GM12878 (cell line): ENCODE data around the gene LIMA1. TPM values are rescaled to one million over a fixed set of nuclear protein-coding genes. Genes with fewer than 3 reads are reported as not detected.

Experiments used
- ATAC-seq: fragments of 200-7000 bp; cut with Tn5 transposase; 3 replicates; pipeline ENCODE4 v1.9.1; 2020; ENCODE audit warnings: mild to moderate bottlenecking, moderate library complexity
- BruUV-seq: library from RNA; stranded (reverse); fragments of 400-500 nt; replicated peaks from 2 replicates; lab custom pipeline; 2021; lab: Mats Ljungman, UMichigan
- CTCF ChIA-PET: fragments of 300-600 bp; sonication (Branson Sonifier 250); formaldehyde crosslinking; extraction: SDS; loops from one replicate; lab custom pipeline; 2021; ENCODE audit warnings: inconsistent platforms; lab: Yijun Ruan, JAX
- POLR2A ChIA-PET: fragments of 350-600 bp; formaldehyde crosslinking; extraction: SDS; loops from one replicate; lab custom pipeline; 2021; ENCODE audit warnings: inconsistent platforms; lab: Charles Lee
- RAD21 ChIA-PET: fragments of 300-600 bp; sonication (Branson Sonifier 250); formaldehyde crosslinking; loops from one replicate; lab custom pipeline; 2023; ENCODE audit warnings: antibody characterized with exemption; ENCODE audit not compliant: unreplicated experiment; lab: Charles Lee
- SMC1A ChIA-PET: fragments of 300-600 bp; sonication (Branson Sonifier 250); formaldehyde crosslinking; loops from one replicate; lab custom pipeline; 2023; ENCODE audit not compliant: unreplicated experiment, uncharacterized antibody; lab: Charles Lee
- DNase-seq: peaks from one replicate; pipeline ENCODE4 v3.0.0-alpha.2; 2011; ENCODE audit warnings: low read depth, low spot score
- FAIRE-seq: peaks from 3 replicates; lab custom pipeline; 2011; peaks lifted over from hg19 to GRCh38; lab: Jason Lieb, UNC
- H2AFZ ChIP-seq: 2 replicates; pipeline ENCODE4 v1.6.0; 2011; ENCODE audit warnings: low read depth, low read length, control low read depth; ENCODE audit not compliant: control insufficient read depth
- H3K27ac ChIP-seq: 2 replicates; pipeline ENCODE4 v1.5.1; 2011; ENCODE audit warnings: control low read depth; ENCODE audit not compliant: control insufficient read depth, insufficient read depth
- H3K27me3 ChIP-seq, 2 experiments: replicated peaks in 1 of 2; 2 replicates each; pipeline versions ENCODE4 v1.6.0 to v1.6.1; 2011; ENCODE audit warnings: low read length in 1 of 2; ENCODE audit not compliant: control insufficient read depth in 2 of 2, insufficient read depth in 2 of 2
- H3K36me3 ChIP-seq, 2 experiments: 2 replicates each; pipeline ENCODE4 v1.5.1; 2011; ENCODE audit warnings: low read length in 1 of 2; ENCODE audit not compliant: control insufficient read depth in 2 of 2, insufficient read depth in 2 of 2
- H3K4me1 ChIP-seq: 2 replicates; pipeline ENCODE4 v1.6.1; 2011; ENCODE audit warnings: mild to moderate bottlenecking, low read length, moderate library complexity, mixed read lengths; ENCODE audit not compliant: control insufficient read depth, insufficient read depth
- H3K4me2 ChIP-seq: 2 replicates; pipeline ENCODE4 v1.6.0; 2011; ENCODE audit warnings: control low read depth; ENCODE audit not compliant: control insufficient read depth, insufficient read depth
- H3K4me3 ChIP-seq: fragments of 200-600 bp; sonication (generic); 2 replicates; pipeline ENCODE4 v1.5.1; 2016
- H3K79me2 ChIP-seq: 2 replicates; pipeline ENCODE4 v1.6.0; 2011; ENCODE audit warnings: low read length; ENCODE audit not compliant: control insufficient read depth, insufficient read depth
- H3K9ac ChIP-seq: 2 replicates; pipeline ENCODE4 v1.8.0; 2011; ENCODE audit warnings: low read length, control low read depth, mixed read lengths; ENCODE audit not compliant: control insufficient read depth, insufficient read depth
- H3K9me3 ChIP-seq: replicated peaks from 3 replicates; pipeline ENCODE4 v1.5.1; 2011; ENCODE audit warnings: mild to moderate bottlenecking, low read length; ENCODE audit not compliant: control insufficient read depth, insufficient read depth
- H4K20me1 ChIP-seq: 2 replicates; pipeline ENCODE4 v1.6.0; 2011; ENCODE audit not compliant: control insufficient read depth, insufficient read depth
- ATF7 ChIP-seq: fragments of 450-650 bp; IDR thresholded peaks from 2 replicates; pipeline ENCODE4 v1.6.1; 2016; ENCODE audit warnings: low read depth, mild to moderate bottlenecking
- CBX5 ChIP-seq: sonication (generic); IDR thresholded peaks from 2 replicates; pipeline ENCODE4 v1.6.1; 2016; ENCODE audit warnings: low read depth, moderate library complexity, mild to moderate bottlenecking, inconsistent platforms
- EGR1 ChIP-seq, 2 experiments: IDR thresholded peaks; 1 replicate in 1 of 2; 2 replicates in 1 of 2; pipeline ENCODE4 v1.6.1; 2011 to 2012; ENCODE audit warnings: low read depth in 2 of 2, low read length in 2 of 2, borderline replicate concordance in 1 of 2, mild to moderate bottlenecking in 1 of 2, moderate library complexity in 1 of 2
- GABPA ChIP-seq: IDR thresholded peaks from 2 replicates; pipeline ENCODE4 v1.6.1; 2014; ENCODE audit warnings: antibody characterized with exemption, low read depth, mild to moderate bottlenecking, inconsistent platforms
- HDGF ChIP-seq: fragments of 450-650 bp; IDR thresholded peaks from 2 replicates; pipeline ENCODE4 v1.6.1; 2016; ENCODE audit warnings: antibody characterized with exemption
- IRF4 ChIP-seq: IDR thresholded peaks from 2 replicates; pipeline ENCODE4 v1.6.1; 2011; ENCODE audit warnings: low read depth, low read length
- MTA2 ChIP-seq: fragments of 450-650 bp; IDR thresholded peaks from 2 replicates; pipeline ENCODE4 v1.6.1; 2016; ENCODE audit warnings: low read depth, mild to moderate bottlenecking, moderate library complexity
- MXI1 ChIP-seq: fragments of 150-350 bp; IDR thresholded peaks from 2 replicates; pipeline ENCODE4 v1.6.1; 2011; ENCODE audit warnings: low read depth, mild to moderate bottlenecking, inconsistent platforms, low read length, improper control_type of control experiment
- REST ChIP-seq: IDR thresholded peaks from 2 replicates; pipeline ENCODE4 v1.6.1; 2012; ENCODE audit warnings: mild to moderate bottlenecking, low read depth, low read length
- TAF1 ChIP-seq: IDR thresholded peaks from 2 replicates; pipeline ENCODE4 v1.6.1; 2011; ENCODE audit warnings: mild to moderate bottlenecking, low read depth, low read length, borderline replicate concordance
- TARDBP ChIP-seq: IDR thresholded peaks from 2 replicates; pipeline ENCODE4 v1.6.1; 2016; ENCODE audit warnings: borderline replicate concordance
- ZBTB33 ChIP-seq: fragments of 450-650 bp; IDR thresholded peaks from 2 replicates; pipeline ENCODE4 v1.6.1; 2017; ENCODE audit warnings: mild to moderate bottlenecking
- ZNF687 ChIP-seq: fragments of 450-650 bp; IDR thresholded peaks from 2 replicates; pipeline ENCODE4 v1.6.1; 2017; ENCODE audit warnings: mild to moderate bottlenecking, moderate library complexity
- ZZZ3 ChIP-seq: IDR thresholded peaks from 2 replicates; pipeline ENCODE4 v1.6.1; 2011; ENCODE audit warnings: low read depth; ENCODE audit not compliant: control insufficient read depth, insufficient read length
- WGBS: methylation state at CpG from one replicate; pipeline ENCODE4 v1.1.6; 2016; ENCODE audit warnings: low lambda C conversion rate; ENCODE audit not compliant: insufficient replicate concordance, insufficient coverage; ENCODE audit errors: missing lambda C conversion rate; 5-methylcytosine and 5-hydroxymethylcytosine counted together
- in situ Hi-C: fragments of 300-500 bp; cut with MboI; formaldehyde crosslinking; loops from 9 replicates; pipeline ENCODE4 v1.14.3; 2018; ENCODE audit warnings: mixed read lengths
- intact Hi-C: fragments of 100-400 bp; cut with micrococcal nuclease; formaldehyde crosslinking; loops from one replicate; pipeline ENCODE4 v1.14.2; 2022; ENCODE audit not compliant: unreplicated experiment
- polyA plus RNA-seq, 11 experiments: library from polyadenylated mRNA; depleted of rRNA in 4 of 11; unstranded in 6 of 11; stranded (reverse) in 5 of 11; fragments of >200 nt; fragmentation: Nextera tagmentation in 4 of 11; fragmentation: Illumina TruSeq in 1 of 11; extraction: Ambion mirVana in 4 of 11; extraction: Trizol in 1 of 11; gene quantifications; 1 replicate in 1 of 11; 2 replicates in 10 of 11; pipeline versions ENCODE4 v1.2.1 to v1.2.3, GENCODE V29; 2011 to 2016; ENCODE audit warnings: inconsistent platforms in 2 of 11, missing spikeins in 2 of 11, low read depth in 1 of 11
- total RNA-seq, 4 experiments: library from RNA; depleted of rRNA in 3 of 4; stranded (reverse); fragments of >200 nt in 3 of 4; fragmentation: Illumina TruSeq in 1 of 4; extraction: Trizol in 1 of 4; gene quantifications; 2 replicates each; pipeline versions ENCODE4 v1.2.1 to v1.2.3, GENCODE V29; 2013 to 2021
- TF ChIP-seq, protein P1 (sequence below): IDR thresholded peaks from 2 replicates; pipeline ENCODE4 v1.6.1; 2012; ENCODE audit warnings: low read length, inconsistent platforms

The LIMA1 gene
- total and polyA plus RNA-seq, 10 of the 15 experiments (the other 5 are each of a cell fraction or from before 2014, with no cell fraction given) = 53.2 to 109 (median 60.8) TPM

DNA sequence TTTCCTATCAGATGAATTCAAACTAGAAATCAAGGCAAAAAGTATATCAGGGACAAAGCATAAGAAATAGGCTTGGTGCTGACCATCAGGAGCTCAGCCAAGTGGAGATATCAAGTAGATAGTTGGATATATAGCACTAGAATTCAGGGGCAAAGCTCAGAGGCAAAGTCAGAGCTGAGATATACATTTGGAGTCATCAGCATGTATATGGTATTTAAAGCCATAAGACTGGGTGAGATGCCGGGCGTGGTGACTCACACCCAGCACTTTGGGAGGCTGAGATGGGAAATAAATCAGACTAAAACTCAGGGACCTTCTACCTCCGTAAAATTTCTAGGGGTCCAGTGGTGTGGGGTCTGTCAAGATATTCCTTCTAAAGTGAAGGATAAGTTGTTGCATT is 38.9 kb upstream of the LIMA1 start:
- ChIA-PET POLR2A (interaction anchor here (0.6 kb wide), 1 partner anchor 1093 kb away, joined by 3 read pairs; no protein-coding TSS in a partner anchor), SMC1A (no interaction called here)
- TF ChIP-seq ZNF687 (no peak), ZZZ3 (no peak), CBX5 (no peak), GABPA (no peak), TAF1 (no peak), TARDBP (no peak), REST (no peak), HDGF (no peak), ZBTB33 (no peak), ATF7 (no peak), IRF4 (no peak), MXI1 (no peak), MTA2 (no peak), EGR1 (IDR thresholded peaks at IDR 0.05; ENCODE audit: borderline replicate concordance in 1 of 2, low read depth in 2 of 2, low read length in 2 of 2) (no peak)
- TF ChIP-seq, protein P1, sequence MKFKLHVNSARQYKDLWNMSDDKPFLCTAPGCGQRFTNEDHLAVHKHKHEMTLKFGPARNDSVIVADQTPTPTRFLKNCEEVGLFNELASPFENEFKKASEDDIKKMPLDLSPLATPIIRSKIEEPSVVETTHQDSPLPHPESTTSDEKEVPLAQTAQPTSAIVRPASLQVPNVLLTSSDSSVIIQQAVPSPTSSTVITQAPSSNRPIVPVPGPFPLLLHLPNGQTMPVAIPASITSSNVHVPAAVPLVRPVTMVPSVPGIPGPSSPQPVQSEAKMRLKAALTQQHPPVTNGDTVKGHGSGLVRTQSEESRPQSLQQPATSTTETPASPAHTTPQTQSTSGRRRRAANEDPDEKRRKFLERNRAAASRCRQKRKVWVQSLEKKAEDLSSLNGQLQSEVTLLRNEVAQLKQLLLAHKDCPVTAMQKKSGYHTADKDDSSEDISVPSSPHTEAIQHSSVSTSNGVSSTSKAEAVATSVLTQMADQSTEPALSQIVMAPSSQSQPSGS = no peak

More for the DNA sequence above, 38.9 kb upstream of the LIMA1 start:
- Histone ChIP-seq H3K9me3 (no peaks in the 10 kb centered on the region), H3K9ac (no peak overlapping the region), H3K4me3 (no peak overlapping the region), H3K27ac (no peak overlapping the region), H3K4me2 (no peak overlapping the region), H2AFZ (no peak overlapping the region), H3K36me3 (no peaks in the 10 kb centered on the region), H3K79me2 (no peaks in the 10 kb centered on the region), H4K20me1 (no peaks in the 10 kb centered on the region), H3K27me3 (no peaks in the 10 kb centered on the region), H3K4me1 (no peaks in the 10 kb centered on the region)
- BruUV-seq = no TSS peak
- 82% methylated on average over 3 of the region's 3 CpGs for WGBS
- FAIRE-seq (no peak), DNase-seq (no peak), ATAC-seq (no peak)
- intact Hi-C loops (no loop called here), in situ Hi-C loops (no loop called here)
- ChIA-PET RAD21 (no interaction called here), CTCF (interaction anchor here (0.5 to 0.9 kb wide), 2 partner anchors 20 to 40 kb away, joined by 3 read pairs; no protein-coding TSS in a partner anchor)
